ENCODE data around the gene GJA3.
A peak's percentile ranks its signal among the peaks of the same experiment; 100 is the strongest.

The GJA3 gene

DNA sequence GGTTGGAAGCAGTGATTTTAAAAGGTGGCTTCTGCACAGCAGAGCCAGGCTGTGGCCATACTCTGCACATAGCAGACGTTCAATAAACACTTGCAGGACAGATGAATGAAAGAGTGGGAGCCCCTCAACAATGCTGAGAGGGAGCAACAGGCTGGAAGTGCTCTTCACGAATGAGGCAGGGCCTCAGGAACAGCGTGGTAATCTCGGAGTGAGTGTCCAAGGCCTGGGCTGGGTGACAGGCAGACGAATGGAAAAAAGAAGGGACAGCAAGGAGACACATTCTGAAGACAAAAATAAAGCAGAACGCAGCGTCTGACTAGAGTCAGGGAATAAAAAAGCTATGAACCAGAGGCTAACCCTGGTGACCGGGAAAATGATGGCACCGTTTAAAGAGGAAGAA, 11.1 kb downstream of the GJA3 start:
- no peaks in the 10 kb centered on the region for H3K4me1 ChIP-seq (ENCODE audit: insufficient read depth, low read length)
- no peaks in the 10 kb centered on the region for H3K9me3 ChIP-seq (ENCODE audit: control insufficient read depth, insufficient read depth, low read length)
- no peaks in the 10 kb centered on the region for H3K36me3 ChIP-seq (ENCODE audit: insufficient read depth, low read length)
- no peak overlapping the region for H3K9ac ChIP-seq (ENCODE audit: low read depth, low read length)

DNA sequence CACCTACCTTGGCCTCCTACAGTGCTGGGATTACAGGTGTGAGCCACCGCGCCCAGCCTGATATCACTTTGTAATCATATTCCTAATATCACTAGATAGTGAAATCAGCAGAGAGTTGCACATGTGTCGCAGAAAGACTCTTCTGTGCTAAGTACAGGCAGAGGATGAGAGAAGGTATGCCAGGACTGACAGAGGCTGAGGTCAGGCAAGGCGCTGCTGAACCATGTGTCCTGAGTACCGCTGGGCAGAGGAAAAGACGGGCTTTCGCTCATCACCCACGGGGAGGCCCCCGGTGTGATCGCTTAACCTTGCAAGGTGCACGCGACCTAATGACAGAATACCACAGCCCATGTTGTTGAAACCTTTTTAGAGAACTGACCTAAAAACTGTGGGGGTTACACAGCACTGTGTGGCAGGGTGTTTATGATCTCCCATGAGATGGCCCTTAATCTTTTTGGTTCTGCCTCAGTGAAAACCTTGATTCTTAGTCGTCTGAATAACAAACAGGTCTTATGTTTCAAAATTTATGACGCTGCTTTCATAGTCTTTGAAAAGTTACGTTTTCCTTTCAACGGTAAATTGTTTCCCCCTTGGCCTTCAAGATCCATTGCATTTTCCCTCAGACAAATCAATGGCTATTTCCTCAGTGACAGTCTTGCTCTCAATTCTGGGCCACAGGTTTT, 12.2 kb downstream of the GJA3 start:
- H3K4me1 ChIP-seq (ENCODE audit: insufficient read depth, low read length): no peaks in the 10 kb centered on the region
- no peak overlapping the region for H3K9ac ChIP-seq (ENCODE audit: low read depth, low read length)

DNA sequence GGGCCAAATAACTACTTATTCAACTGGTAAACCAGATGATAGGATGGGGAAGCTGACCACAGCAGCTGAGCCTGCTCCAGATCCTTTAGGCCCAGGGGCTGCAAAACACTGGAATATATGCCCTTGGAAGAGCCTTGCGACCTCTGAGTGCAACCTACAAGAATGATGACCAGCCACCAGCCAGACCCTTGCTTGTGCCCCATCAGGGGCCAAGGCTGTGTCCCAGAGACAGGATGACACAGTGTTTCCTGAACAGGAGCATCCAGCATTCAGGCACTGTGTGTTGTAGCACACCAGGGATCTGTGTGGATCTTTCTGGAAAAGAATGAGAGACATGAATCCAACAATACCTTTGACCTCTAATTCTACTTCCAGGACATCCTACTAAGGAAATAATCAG, 14.5 kb downstream of the GJA3 start:
- Histone ChIP-seq H3K9ac (ENCODE audit: low read depth, low read length) (no peak overlapping the region), H3K9me3 (ENCODE audit: control insufficient read depth, insufficient read depth, low read length) (no peaks in the 10 kb centered on the region), H3K36me3 (ENCODE audit: insufficient read depth, low read length) (no peaks in the 10 kb centered on the region), H3K4me1 (ENCODE audit: insufficient read depth, low read length) (no peaks in the 10 kb centered on the region)

More for the DNA sequence above, 12.2 kb downstream of the GJA3 start:
- Histone ChIP-seq H3K9me3 (ENCODE audit: control insufficient read depth, insufficient read depth, low read length) (no peaks in the 10 kb centered on the region), H3K36me3 (ENCODE audit: insufficient read depth, low read length) (no peaks in the 10 kb centered on the region)

DNA sequence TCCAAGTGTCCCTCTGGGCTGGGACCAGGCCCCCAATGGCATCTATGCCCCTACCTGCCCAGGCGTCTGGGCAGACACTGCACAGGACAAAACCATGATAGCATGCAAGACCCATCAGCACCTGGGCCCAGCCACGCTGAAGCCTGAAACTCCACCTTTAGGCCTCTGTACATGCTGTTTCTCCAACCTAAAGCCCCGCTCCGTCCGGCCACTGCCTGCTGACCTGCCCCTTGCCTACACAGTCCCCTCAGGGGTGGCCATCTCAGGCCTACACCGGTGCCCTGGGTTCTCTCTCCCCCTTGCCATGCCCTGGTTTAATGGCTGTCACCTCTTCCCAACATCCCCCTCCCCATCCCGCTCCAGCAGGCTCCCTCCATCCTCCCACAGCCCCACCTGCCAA, 15.3 kb downstream of the GJA3 start:
- Histone ChIP-seq H3K9ac (ENCODE audit: low read depth, low read length) (no peak overlapping the region), H3K36me3 (ENCODE audit: insufficient read depth, low read length) (no peaks in the 10 kb centered on the region), H3K9me3 (ENCODE audit: control insufficient read depth, insufficient read depth, low read length) (no peaks in the 10 kb centered on the region), H3K4me1 (ENCODE audit: insufficient read depth, low read length) (no peaks in the 10 kb centered on the region)

DNA sequence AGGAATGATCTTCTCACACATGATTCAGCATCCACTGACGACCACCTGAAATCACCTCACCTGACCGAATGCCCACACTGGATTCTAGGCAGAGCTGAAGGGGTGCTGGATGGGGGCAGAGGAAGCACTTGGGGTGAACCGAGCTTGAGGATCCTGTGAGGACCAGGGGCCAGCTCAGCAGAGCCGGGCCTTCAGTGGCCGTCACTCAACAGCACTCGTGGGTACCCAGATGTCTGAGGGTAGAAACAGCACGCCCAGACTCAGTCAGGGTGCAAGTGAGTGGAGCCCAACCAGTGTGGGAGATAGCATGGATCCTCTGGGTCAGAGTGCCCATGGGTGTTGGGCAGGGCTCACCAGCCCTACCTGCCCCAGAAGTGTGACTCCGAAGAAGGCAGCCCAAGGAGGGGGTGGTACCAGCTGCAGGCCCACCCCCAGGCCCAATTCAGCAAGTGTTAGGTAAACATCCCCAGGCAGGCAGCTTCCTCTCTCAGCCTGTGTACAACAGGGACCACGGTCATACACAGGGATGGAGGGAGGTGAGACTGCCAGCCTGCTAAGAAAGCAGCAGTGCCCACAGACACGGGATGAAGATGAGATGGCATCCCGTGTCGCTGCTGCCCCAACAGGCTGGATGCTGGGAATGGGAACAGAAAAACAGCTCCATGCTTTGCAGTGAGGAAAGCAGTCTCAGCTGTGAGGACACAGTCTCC, 16.6 kb downstream of the GJA3 start:
- Histone ChIP-seq H3K4me1 (ENCODE audit: insufficient read depth, low read length) (no peaks in the 10 kb centered on the region), H3K9ac (ENCODE audit: low read depth, low read length) (no peak overlapping the region), H3K9me3 (ENCODE audit: control insufficient read depth, insufficient read depth, low read length) (no peaks in the 10 kb centered on the region), H3K36me3 (ENCODE audit: insufficient read depth, low read length) (no peaks in the 10 kb centered on the region)

DNA sequence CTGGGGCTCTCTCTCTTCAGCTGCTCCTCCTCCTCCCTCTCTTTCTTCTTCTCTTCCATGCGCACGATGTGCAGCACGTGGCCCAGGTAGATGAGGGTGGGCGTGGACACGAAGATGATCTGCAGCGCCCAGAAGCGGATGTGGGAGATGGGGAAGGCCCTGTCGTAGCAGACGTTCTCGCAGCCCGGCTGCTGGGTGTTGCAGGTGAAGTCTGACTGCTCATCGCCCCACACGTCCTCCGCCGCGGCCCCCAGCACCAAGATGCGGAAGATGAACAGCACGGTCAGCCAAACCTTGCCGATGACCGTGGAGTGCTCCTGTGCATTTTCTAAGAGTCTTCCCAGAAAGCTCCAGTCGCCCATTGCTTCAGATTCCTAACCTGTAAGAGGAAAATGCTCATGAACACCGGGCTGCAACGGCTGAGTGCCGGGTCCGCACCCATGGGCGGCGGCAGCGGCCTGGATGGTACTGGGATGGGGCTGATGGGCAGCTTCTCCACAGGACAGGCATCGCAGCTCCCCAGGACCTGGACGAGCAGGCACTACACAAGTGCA, 17.8 kb downstream of the GJA3 start:
- no peaks in the 10 kb centered on the region for H3K36me3 ChIP-seq (ENCODE audit: insufficient read depth, low read length)
- H3K9ac ChIP-seq (ENCODE audit: low read depth, low read length): no peak overlapping the region
- H3K4me1 ChIP-seq (ENCODE audit: insufficient read depth, low read length): no peaks in the 10 kb centered on the region

DNA sequence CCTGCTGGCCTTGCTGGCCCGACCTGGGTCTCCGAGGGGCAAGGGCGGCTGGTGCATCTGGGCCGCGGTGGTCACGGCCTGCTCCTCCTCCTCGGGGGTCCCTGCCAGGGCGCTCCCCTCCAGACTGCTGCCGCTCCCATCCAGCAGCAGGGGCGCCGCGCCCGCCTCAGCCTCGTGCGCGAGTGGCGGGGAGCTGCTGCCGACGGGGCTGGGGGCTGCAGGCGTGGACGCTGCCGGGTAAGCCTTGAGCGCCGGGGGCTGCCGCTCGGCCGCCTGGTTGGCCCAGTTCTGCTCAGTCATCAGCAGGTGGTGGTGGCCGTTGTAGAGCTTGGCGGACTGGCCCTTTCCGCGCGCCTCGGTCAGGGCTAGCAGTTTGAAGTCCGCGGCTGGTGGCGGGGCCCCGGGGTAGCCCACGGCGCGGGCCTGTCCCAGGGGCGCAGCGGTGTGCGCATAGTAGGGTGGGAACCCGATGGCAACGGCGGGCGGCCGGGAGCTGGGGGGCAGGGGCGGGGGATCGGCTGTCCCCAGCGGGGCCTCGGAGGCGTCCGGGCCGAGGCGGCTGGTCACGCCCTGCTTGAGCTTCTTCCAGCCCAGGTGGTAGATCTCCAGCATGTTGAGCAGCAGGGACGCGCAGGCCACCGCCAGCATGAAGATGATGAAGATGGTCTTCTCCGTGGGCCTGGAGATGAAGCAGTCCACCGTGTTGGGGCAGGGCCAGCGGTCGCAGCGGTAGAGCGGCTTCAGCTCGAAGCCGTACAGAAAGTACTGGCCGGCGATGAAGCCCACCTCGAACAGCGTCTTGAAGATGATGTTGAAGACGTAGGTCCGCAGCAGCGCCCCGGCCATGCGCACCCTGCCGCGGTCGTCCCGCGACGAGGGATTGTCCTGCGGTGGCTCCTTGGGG, 18.6 kb downstream of the GJA3 start:
- H3K9ac ChIP-seq (ENCODE audit: low read depth, low read length): no peak overlapping the region
- no peaks in the 10 kb centered on the region for H3K9me3 ChIP-seq (ENCODE audit: control insufficient read depth, insufficient read depth, low read length)
- no peaks in the 10 kb centered on the region for H3K36me3 ChIP-seq (ENCODE audit: insufficient read depth, low read length)
- H3K4me1 ChIP-seq (ENCODE audit: insufficient read depth, low read length): no peaks in the 10 kb centered on the region

More for the DNA sequence above, 17.8 kb downstream of the GJA3 start:
- no peaks in the 10 kb centered on the region for H3K9me3 ChIP-seq (ENCODE audit: control insufficient read depth, insufficient read depth, low read length)

DNA sequence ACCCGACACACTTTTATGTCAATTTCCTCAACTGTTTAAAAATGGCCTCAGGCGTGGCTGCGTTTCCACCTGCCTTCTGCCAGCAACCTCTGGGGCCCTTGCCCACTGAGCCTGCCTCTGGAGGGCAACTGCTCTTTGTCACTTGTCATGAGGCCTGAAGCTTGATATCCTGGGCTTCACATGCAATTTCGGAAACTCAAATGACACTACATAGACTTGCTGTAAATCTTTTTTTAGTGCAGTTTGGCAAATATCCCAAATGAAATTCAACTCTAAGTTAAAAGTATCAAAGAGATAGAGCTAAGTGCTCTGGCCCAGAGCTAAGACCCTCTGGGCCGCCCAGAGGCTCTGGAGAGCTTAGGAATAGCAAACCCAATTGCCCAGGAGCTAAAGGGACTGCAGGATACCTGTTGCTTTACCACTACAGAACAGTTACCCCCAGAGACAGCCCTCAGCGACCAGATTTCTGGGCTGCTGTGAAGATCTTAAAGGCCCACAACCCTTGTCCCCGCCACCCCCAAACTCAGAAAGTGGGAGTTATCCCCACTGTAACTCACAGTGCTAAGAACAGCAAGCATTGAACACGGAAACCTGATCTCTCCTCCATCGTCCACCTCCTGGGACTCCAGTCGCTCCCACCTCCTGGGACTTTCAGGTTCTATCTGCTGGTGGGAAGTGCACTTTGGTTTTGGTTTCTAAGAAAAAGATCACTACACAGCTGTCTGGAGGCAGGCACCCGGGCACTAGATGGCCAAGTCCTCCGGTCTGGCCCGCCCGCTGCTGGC, 19.4 kb downstream of the GJA3 start:
- H3K36me3 ChIP-seq (ENCODE audit: insufficient read depth, low read length): no peaks in the 10 kb centered on the region
- no peak overlapping the region for H3K9ac ChIP-seq (ENCODE audit: low read depth, low read length)
- H3K9me3 ChIP-seq (ENCODE audit: control insufficient read depth, insufficient read depth, low read length): no peaks in the 10 kb centered on the region
- no peaks in the 10 kb centered on the region for H3K4me1 ChIP-seq (ENCODE audit: insufficient read depth, low read length)

DNA sequence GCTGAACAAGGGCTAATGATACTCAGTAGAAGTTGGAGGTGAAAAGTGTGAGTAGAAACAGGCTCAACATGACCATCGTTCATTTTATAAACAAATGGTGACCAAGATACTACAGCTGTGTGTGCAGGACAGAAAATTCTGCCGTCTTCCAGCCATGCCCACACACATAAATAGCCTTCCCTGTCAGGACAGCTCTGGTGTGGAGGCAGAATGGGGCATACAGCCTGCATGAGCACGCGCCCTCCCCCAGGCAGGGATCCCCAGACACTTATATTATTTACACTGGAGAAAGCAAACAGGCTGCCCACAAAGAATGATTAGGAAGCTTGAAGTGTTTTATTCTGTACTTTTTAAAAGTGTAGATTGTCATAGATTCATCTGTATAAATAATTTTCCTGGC, 20.4 kb downstream of the GJA3 start:
- Histone ChIP-seq H3K36me3 (ENCODE audit: insufficient read depth, low read length) (no peaks in the 10 kb centered on the region), H3K9ac (ENCODE audit: low read depth, low read length) (no peak overlapping the region), H3K9me3 (ENCODE audit: control insufficient read depth, insufficient read depth, low read length) (no peaks in the 10 kb centered on the region), H3K4me1 (ENCODE audit: insufficient read depth, low read length) (no peaks in the 10 kb centered on the region)

DNA sequence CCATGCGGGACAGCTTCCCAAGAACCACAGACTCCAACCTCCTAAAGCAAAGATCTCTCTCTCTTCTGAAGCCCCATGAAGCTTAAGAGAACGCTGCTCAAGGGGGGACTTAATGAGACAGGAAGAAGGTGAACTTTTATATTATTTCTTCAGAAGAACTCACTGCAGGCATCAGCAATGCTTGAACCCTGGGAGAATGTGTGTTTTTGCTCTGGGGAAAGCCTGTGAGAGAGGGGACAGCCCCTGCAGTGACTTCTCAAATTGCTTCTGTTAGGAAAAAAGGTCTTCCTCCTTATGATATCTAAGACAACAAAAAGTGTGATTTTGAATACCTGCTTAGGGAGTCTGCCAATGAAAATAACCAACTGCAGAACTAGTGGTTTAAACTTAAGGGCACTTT, 23.0 kb downstream of the GJA3 start:
- Histone ChIP-seq H3K36me3 (ENCODE audit: insufficient read depth, low read length) (no peaks in the 10 kb centered on the region), H3K9ac (ENCODE audit: low read depth, low read length) (no peak overlapping the region), H3K9me3 (ENCODE audit: control insufficient read depth, insufficient read depth, low read length) (no peaks in the 10 kb centered on the region), H3K4me1 (ENCODE audit: insufficient read depth, low read length) (no peaks in the 10 kb centered on the region)

DNA sequence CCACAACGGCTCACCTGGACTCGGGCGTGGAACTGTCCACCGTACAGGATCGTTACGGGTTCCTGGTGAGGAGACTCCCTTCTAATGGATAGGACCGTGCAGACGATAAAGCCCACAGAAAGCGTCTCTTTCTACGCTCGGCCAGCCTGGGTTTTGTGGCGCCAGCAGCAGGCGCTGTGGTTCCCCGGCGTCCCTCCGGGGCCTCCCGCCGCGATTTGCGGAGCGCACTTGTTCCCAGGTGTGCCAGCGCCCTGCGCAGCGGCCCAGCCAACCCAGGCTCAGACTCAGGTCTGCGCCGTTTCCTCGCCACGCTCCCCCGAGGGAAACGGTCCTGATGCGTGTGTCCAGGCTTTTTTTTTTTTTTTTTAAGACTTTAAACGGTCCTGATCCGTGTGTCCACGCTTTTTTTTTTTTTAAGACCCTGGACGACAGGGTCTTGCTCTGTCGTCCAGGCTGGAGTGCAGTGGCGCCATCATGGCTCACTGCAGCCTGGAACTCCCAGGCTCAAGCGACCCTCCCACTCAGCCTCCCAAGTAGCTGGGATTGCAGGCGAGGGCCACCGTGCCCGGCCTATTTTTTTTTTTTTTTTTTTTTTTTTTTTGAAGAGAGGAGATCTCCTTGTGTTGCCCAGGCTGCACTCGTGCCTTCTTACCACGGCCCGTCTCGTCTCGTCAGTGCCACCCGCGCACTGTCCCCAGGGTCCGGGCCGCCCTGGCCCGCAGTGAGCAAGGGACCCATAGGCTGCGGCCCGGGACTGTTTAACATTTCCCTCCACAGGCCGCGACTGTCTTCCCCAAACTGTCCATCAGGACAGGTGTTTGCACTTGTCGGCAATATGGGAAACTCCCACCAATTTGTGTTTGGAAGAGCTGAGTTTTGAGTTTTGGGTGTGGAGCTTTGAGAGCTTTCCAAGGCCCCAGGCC, 23.8 kb downstream of the GJA3 start:
- H3K36me3 ChIP-seq (ENCODE audit: insufficient read depth, low read length): no peaks in the 10 kb centered on the region
- no peaks in the 10 kb centered on the region for H3K9me3 ChIP-seq (ENCODE audit: control insufficient read depth, insufficient read depth, low read length)
- peak overlapping the region; percentile 61; the same call in 1 of the 2 replicates for H3K9ac ChIP-seq (ENCODE audit: low read depth, low read length)
- H3K4me1 ChIP-seq (ENCODE audit: insufficient read depth, low read length): no peaks in the 10 kb centered on the region

DNA sequence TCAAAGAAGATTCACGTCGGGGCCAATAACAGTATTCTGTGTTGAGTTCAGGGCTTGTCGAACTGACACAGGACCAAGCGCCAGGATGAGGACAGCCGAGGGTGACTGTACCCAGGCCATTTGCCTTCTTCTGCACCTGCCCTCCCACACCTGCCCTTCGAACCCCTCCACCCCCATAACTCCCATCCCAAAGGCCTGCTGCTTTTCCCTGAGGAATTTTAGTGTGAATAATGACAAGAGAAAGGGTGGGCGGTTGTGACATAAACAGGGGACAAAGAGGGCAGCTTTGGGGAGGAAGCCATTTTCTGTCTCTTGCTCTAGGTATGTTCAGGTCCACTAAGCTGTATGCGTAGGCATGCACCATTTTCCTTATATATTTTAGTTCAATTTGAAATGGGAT, 26.1 kb downstream of the GJA3 start:
- Histone ChIP-seq H3K4me1 (ENCODE audit: insufficient read depth, low read length) (no peaks in the 10 kb centered on the region), H3K36me3 (ENCODE audit: insufficient read depth, low read length) (no peaks in the 10 kb centered on the region), H3K9ac (ENCODE audit: low read depth, low read length) (no peak overlapping the region), H3K9me3 (ENCODE audit: control insufficient read depth, insufficient read depth, low read length) (no peaks in the 10 kb centered on the region)

DNA sequence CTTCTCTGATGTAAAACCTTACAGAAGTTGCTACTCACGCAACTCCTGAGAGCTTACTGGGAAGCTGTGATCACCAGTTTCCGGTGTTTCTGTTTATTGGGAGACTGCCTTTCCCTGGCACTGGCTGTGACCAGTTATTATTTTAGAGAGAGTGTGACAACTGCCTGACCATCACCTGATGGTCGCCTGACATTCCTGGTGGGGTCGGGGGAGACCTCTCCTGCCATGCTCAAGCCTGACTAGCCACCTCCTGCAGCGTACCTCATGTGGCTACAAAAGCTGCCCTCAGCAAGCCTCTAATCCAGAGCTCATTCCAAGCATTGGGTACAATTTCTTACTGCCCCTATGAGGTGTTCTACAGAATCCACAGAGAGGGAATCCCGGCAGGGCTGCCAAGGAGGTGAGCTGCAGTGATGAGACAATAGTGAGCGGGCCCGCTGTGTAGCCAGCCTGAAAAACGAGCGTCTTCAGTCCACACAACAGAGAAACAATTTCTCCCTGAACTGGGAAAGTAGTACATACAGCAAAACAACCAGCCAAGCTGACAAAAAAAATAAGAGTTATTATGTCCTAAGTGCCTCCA, 28.7 kb downstream of the GJA3 start:
- no peaks in the 10 kb centered on the region for H3K9me3 ChIP-seq (ENCODE audit: control insufficient read depth, insufficient read depth, low read length)
- H3K4me1 ChIP-seq (ENCODE audit: insufficient read depth, low read length): no peaks in the 10 kb centered on the region
- no peaks in the 10 kb centered on the region for H3K36me3 ChIP-seq (ENCODE audit: insufficient read depth, low read length)
- H3K9ac ChIP-seq (ENCODE audit: low read depth, low read length): no peak overlapping the region

Data from ES-I3 (cell line).